ENCODE data around the gene IRAG1.
"Not testable (repeated sequence)": the region's sequence is repeated elsewhere in the genome, so short reads cannot be mapped to it uniquely, and the experiment has no call there.

IRAG1 gene

GRCh38 chr11:10708131-10708530, 14.6 kb upstream of the IRAG1 start:
- DNase-seq: no peak

- no peak for DNase-seq
Observed at GRCh38 chr11:10701982-10702381, 8.4 kb upstream of the IRAG1 start.

- no peak for DNase-seq
Observed at GRCh38 chr11:10699072-10699471, 5.5 kb upstream of the IRAG1 start.

- DNase-seq: no peak
Observed at GRCh38 chr11:10697323-10697620, 3.7 kb upstream of the IRAG1 start.

GRCh38 chr11:10696468-10697322, 3.1 kb upstream of the IRAG1 start:
- DNase-seq: no peak

- no peak for DNase-seq
Observed at GRCh38 chr11:10695833-10696232, 2.3 kb upstream of the IRAG1 start.

- DNase-seq: no peak
Observed at GRCh38 chr11:10694486-10695239, 1.1 kb upstream of the IRAG1 start.

GRCh38 chr11:10692531-10693115, 932 bp downstream of the IRAG1 start:
- DNase-seq: no peak

- peak; percentile 8 for DNase-seq
Observed at GRCh38 chr11:10688401-10688800, 5.2 kb downstream of the IRAG1 start.

GRCh38 chr11:10686311-10686710, 7.2 kb downstream of the IRAG1 start:
- DNase-seq: no peak

GRCh38 chr11:10683429-10683828, 10.1 kb downstream of the IRAG1 start:
- no peak for DNase-seq

GRCh38 chr11:10680956-10681487, 12.5 kb downstream of the IRAG1 start:
- no peak for DNase-seq

- DNase-seq: not testable (repeated sequence)
Observed at GRCh38 chr11:10680279-10680678, 13.3 kb downstream of the IRAG1 start.

GRCh38 chr11:10679644-10680043, 13.9 kb downstream of the IRAG1 start:
- no peak for DNase-seq

GRCh38 chr11:10678101-10678500, 15.5 kb downstream of the IRAG1 start:
- DNase-seq: no peak

- no peak for DNase-seq
Observed at GRCh38 chr11:10676919-10677318, 16.6 kb downstream of the IRAG1 start.

- no peak for DNase-seq
Observed at GRCh38 chr11:10674911-10675440, 18.6 kb downstream of the IRAG1 start.

- no peak for DNase-seq
Observed at GRCh38 chr11:10674440-10674855, 19.1 kb downstream of the IRAG1 start.

GRCh38 chr11:10673501-10674062, 20.0 kb downstream of the IRAG1 start:
- peak; percentile 27 for DNase-seq

GRCh38 chr11:10670099-10670498, 23.5 kb downstream of the IRAG1 start:
- DNase-seq: no peak

- peak; percentile 22 for DNase-seq
Observed at GRCh38 chr11:10669258-10670033, 24.1 kb downstream of the IRAG1 start.

GRCh38 chr11:10667521-10667885, 26.1 kb downstream of the IRAG1 start:
- DNase-seq: no peak
